GM12891 (cell line): ENCODE measurements around the gene SCAI.
"Not testable (repeated sequence)": the region's sequence is repeated elsewhere in the genome, so short reads cannot be mapped to it uniquely, and the experiment has no call there.

Experiments used
- DNase-seq: peaks from one replicate; pipeline ENCODE4 v3.0.0; 2011; ENCODE audit warnings: low spot score; ENCODE audit not compliant: insufficient read length
- FAIRE-seq: peaks from 2 replicates; lab custom pipeline; 2011; peaks lifted over from hg19 to GRCh38; lab: Jason Lieb, UNC
- PAX5 ChIP-seq: IDR thresholded peaks from 2 replicates; pipeline ENCODE4 v1.6.1; 2011; ENCODE audit warnings: low read length, moderate library complexity, mild to moderate bottlenecking; ENCODE audit not compliant: insufficient read depth, severe bottlenecking
- POLR2A ChIP-seq: IDR thresholded peaks from 2 replicates; pipeline ENCODE4 v1.6.1; 2011; ENCODE audit warnings: low read depth, low read length, control low read depth
- POLR2AphosphoS5 ChIP-seq: IDR thresholded peaks from 2 replicates; pipeline ENCODE4 v1.6.1; 2011; ENCODE audit warnings: low read depth, low read length, control low read depth
- POU2F2 ChIP-seq: IDR thresholded peaks from 2 replicates; pipeline ENCODE4 v1.6.1; 2011; ENCODE audit warnings: low read depth, mild to moderate bottlenecking, control low read depth, low read length, moderate library complexity
- SPI1 ChIP-seq: IDR thresholded peaks from 2 replicates; pipeline ENCODE4 v1.6.1; 2011; ENCODE audit warnings: low read depth, low read length, control low read depth
- TAF1 ChIP-seq: IDR thresholded peaks from 2 replicates; pipeline ENCODE4 v1.6.1; 2011; ENCODE audit warnings: low read depth, low read length, control low read depth

SCAI gene

GRCh38 chr9:125134976-125135375, 8.4 kb downstream of the SCAI start:
- DNase-seq (no peak), FAIRE-seq (no peak)
- TF ChIP-seq SPI1 (no peak), TAF1 (no peak), PAX5 (no peak), POLR2AphosphoS5 (no peak), POLR2A (no peak), POU2F2 (no peak)

DNA sequence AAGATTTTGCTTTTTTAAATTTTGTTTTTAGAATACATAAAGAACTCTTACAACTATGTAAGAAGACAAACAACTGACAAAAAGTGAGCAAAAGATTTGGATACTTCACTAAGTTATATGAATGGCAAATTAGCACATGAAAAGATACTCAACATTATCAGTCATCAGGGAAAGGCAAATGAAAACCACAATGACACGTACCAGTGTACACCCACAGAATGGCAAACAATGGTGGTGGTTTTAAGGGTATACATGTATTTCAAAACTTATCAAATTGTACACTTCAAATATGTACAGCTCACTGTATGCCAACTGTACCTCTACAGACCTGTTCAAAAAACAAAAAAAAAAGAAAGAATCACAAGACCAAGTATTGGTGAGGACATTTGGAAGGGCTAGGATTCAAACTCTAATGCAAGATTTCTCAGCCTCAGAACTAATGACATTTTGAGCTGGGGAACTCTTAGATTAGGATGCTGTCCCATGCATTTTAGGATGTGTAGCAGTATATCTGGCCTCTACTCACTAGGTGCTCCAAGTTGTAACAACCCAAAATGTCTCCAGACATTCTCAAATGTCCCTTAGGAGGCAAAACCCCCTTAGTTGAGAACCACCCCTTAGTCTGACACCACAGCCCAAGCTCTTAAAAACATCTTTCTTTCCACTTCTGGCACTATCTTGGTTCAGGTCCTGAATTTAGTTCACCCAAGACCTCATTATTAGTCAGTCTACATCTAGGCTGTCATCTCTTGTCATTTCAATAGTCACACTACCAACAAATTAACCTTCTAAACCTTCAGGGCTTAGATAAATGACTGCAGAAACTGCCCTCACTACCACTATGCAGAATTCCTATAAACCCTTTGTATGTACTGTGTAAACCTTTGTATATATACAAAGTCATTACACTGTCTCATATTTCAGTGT, 9.7 kb downstream of the SCAI start:
- FAIRE-seq = no peak
- no peak for DNase-seq
- TF ChIP-seq POLR2AphosphoS5 (no peak), TAF1 (no peak), PAX5 (no peak), SPI1 (no peak), POLR2A (no peak), POU2F2 (no peak)

DNA sequence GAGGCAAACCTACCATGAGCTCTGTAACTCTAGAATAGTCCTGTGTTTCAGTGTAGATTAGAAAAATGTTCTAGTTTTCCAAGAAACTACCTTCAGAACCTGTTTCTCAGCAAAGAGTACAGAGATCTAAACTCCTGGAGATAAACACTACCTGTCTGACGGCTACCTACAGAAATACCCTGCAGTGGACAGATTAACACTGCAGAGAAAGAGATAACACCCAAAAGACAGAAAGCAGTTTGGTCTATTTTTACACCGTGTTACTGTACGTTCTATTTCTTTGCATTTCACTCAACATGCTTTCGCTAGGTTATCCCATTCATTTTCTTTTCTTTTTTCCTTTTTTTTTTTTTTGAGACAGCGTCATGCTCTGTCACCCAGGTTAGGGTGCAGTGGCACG, 11.6 kb downstream of the SCAI start:
- FAIRE-seq = no peak
- no peak for TF ChIP-seq POU2F2
- TF ChIP-seq POLR2AphosphoS5 = no peak
- no peak for TF ChIP-seq TAF1
- no peak for DNase-seq

DNA sequence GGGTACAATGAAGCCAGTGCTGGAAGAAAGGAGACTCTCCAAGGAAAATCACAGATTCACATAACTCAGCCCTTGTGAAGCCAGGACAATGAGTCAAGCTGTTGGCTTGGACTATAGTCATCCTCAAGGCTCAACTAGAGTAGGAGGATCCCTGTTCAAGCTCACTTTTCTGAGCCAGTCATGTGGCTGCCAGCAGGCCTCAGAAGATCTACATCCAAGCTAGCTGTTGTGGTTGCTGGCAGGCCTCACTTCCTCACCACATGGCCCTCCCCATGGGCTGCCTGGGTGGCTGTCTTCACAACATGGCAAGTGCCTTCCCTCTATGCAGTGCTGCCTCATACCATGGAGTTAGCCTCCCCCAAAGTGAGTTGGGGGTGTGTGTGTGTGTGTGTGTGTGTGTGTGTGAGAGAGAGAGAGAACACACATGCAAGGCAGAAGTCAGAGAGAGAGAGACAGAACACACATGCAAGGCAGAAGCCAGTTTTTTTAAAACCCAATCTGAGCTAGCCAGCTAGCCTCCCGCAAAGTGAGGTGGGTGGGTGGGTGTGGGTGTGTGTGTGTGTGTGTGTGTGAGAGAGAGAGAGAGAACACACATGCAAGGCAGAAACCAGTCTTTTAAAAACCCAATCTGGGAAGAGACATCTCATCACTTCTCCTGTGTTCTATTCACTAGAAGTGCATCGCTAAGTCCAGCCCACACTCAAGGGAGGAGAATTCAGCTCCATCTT, 17.1 kb downstream of the SCAI start:
- FAIRE-seq (peak; percentile 91), DNase-seq (peak; percentile 47)

GRCh38 chr9:125125523-125125922, 17.8 kb downstream of the SCAI start:
- no peak for DNase-seq
- no peak for FAIRE-seq
- no peak for TF ChIP-seq TAF1
- TF ChIP-seq SPI1 = no peak
- TF ChIP-seq PAX5 = no peak
- no peak for TF ChIP-seq POU2F2
- TF ChIP-seq POLR2AphosphoS5 = no peak
- TF ChIP-seq POLR2A = no peak

More for the DNA sequence above, 17.1 kb downstream of the SCAI start:
- TF ChIP-seq POU2F2 (no peak), SPI1 (peak; percentile 92), POLR2AphosphoS5 (0 out of 2 replicates have a peak, but pooled peaks have one; percentile 35), POLR2A (peak; percentile 36; the same call in 1 of the 2 replicates), TAF1 (no peak), PAX5 (no peak)

DNA sequence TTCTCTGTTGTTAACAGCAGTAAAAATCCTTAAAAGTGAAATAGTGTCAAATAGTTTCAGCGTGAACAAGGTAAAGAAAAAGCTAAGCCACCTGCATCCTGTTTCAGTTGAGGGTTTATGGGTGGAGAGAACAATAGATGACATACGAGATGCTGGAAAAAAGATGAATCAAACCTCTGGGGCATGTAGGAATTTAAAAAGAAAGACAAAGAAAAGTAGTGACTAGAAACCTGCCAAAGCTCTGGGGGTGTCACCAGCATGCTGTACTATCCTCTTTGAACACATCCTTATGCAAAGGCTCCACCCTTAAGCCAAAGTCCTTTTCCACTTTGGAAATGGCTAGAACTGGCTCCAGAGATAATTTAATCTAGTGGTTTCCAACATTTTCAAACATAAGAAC, 22.2 kb downstream of the SCAI start:
- FAIRE-seq = no peak
- DNase-seq = no peak
- TF ChIP-seq POLR2AphosphoS5 = no peak
- TF ChIP-seq PAX5 = no peak
- TF ChIP-seq SPI1 = no peak

DNA sequence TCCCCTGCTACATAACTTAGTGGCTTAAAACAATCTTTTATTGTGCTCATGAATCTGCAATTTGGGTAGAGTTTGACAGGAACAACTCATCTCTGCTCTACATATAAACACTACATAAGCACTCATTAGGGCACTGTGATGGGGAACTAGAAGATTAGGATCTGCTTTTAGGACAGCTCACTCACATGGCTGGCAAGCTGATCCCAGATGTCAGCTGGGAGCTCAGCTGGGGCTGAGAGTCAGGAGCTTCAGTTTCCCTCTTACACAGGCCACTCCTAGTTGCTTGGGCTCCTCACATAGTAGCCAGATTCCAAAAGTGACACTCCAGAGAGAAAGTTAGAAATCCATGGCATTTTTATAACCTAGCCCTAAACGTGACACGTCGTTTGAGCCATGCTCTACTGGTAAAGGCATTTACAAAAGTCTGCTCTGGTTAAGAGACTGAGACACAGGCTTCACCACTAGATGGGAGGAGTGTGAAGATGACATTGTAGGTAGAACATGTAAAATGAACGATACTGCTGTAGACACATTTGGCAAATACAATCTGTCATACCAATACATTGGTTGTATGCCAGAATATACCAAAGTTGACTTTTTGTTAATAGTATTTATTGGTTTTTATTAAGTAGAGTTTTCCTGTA, 23.6 kb downstream of the SCAI start:
- FAIRE-seq = no peak

DNA sequence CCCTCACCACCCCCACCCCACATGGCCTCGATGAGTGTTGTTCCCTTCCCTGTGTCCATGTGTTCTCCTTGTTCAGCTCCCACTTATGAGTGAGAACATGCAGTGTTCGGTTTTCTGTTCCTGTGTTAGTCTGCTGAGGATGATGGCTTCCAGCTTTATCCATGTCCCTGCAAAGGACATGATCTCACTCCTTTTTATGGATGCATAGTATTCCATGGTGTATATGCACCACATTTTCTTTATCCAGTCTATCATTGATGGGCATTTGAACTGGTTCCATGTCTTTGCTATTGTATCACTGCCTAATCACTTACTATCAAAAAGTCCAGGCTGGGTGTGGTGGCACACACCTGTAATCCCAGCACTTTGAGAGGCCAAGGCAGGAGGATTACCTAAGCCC, 24.6 kb downstream of the SCAI start:
- not testable (repeated sequence) for FAIRE-seq, DNase-seq

More for the DNA sequence above, 23.6 kb downstream of the SCAI start:
- TF ChIP-seq POLR2AphosphoS5 (no peak), SPI1 (no peak), POLR2A (no peak), PAX5 (no peak), TAF1 (no peak), POU2F2 (no peak)
- no peak for DNase-seq

- not testable (repeated sequence) for DNase-seq, FAIRE-seq
Observed at GRCh38 chr9:125114503-125114902, 28.8 kb downstream of the SCAI start.

DNA sequence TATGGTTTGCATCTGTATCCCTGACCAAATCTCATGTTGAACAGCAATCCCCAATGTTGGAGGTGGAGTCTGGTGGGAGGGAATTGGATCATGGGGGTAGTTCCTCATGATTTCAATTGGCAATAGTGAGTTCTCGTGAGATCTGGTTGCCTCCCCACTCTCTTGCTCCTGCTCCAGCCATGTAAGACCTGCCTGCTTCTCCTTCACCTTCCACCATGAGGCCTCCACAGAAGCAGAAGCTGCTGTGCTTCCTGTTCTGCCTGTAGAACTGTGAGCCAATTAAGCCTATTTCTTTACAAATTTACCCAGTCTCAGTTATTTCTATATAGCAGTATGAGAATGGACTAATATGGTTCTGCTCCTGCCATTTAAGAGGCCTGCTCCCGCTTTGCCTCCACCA, 32.9 kb downstream of the SCAI start:
- TF ChIP-seq SPI1 (no peak), POU2F2 (no peak), POLR2AphosphoS5 (no peak), POLR2A (no peak), PAX5 (no peak), TAF1 (no peak)
- DNase-seq (no peak), FAIRE-seq (no peak)

DNA sequence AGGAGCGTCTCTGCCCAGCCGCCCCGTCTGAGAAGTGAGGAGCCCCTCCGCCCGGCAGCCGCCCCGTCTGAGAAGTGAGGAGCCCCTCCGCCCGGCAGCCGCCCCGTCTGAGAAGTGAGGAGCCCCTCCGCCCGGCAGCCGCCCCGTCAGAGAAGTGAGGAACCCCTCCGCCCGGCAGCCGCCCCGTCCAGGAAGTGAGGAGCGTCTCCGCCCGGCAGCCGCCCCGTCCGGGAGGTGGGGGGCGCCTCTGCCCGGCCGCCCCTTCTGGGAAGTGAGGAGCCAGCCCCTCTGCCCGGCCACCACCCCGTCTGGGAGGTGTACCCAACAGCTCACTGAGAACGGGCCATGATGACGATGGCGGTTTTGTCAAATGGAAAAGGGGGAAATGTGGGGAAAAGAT, 34.8 kb downstream of the SCAI start:
- FAIRE-seq, DNase-seq: not testable (repeated sequence)
